Breast epithelium (tissue), 3 donors: Measurements from ENCODE around the gene PLXNA2.

Experiments
- CTCF ChIP-seq, 3 donors: fragments of 450-650 bp; IDR thresholded peaks; one replicate each; pipeline ENCODE4 v1.5.1; 2016 to 2017; ENCODE audit warnings: antibody characterized with exemption in 3 of 3, mild to moderate bottlenecking in 3 of 3, moderate library complexity in 3 of 3
- POLR2A ChIP-seq: fragments of 450-650 bp; IDR thresholded peaks from one replicate; pipeline ENCODE4 v1.6.1; 2016; ENCODE audit warnings: antibody characterized with exemption, mild to moderate bottlenecking, moderate library complexity

- TF ChIP-seq CTCF (IDR thresholded peaks at IDR 0.05) (no peak), POLR2A (no peak)
These were observed 140.3 kb downstream of the PLXNA2 start for GRCh38 chr1:208103597-208104513.
